ENCODE measurements around the gene USO1.
"Not testable (repeated sequence)": the region's sequence is repeated elsewhere in the genome, so short reads cannot be mapped to it uniquely, and the experiment has no call there.

USO1 gene

DNA sequence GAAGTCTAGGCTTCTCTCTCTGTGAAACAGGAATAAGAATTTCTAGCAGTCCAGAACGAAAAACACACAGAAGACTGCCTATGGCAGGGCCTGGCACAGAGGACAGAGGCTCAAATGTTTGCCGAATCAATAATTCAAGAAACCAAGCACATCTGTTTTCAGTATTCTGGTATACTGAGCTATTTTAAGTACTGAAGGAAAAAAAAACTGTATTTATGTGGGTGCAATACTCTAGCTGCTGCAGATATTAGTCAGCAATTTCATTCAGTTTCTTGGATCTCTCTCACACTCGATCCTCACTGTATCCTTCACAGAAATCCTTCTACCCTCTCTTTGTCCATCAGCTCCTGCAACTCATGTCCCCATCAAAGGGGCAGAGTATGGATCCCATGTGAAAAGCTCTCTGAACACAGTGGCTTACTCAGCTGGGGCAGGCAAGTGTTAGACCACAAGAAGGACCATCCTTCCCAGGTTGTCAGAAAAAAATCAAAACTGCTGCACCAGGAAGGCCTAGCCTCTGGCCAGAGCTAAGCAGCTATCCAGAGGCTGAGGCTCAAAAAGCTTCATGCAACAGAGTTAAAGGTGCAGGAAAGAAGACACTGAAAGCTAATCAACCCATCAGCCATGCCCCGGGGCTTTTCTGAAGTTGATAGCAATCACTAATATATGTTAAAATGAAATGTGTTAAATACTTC, 9.1 kb upstream of the USO1 start:
- DNase-seq, result no peak

DNA sequence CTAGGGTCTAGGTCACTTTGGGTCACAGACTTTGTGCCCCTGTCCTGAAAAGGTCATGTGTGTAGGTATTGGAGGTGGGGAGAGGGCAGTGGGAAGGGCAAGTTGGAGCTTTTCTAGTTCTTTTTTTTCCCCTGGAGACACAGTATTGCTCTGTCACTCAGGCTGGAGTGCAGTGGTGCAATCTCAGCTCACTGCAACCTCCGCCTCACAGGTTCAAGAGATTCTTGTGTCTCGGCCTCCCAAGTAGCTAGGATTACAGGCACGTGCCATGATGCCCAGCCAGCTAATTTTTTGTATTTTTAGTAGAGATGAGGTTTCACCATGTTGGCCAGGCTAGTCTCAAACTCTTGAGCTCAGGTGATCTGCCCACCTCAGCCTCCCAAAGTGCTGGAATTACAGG, 8.3 kb upstream of the USO1 start:
- DNase-seq, result not testable (repeated sequence)

DNA sequence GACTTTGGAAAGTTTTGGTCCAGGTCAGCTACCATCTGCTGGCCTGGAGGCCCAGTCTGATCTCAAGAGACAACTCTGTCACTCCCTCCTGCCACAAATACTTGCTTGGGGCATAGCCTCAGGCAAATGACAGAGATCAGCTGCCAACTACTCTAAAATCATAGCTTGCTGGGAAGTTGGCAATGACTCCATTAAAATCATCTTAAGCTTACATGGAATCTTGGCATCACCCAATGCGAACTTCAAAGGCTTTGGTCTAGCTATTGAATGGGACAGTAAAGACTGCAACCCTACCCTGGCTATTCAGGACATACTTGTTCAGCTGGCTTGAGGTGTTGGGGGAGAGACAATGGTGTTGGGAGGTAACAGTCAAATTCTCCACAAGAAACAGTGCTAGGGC, 7.0 kb upstream of the USO1 start:
- no peak for DNase-seq

DNA sequence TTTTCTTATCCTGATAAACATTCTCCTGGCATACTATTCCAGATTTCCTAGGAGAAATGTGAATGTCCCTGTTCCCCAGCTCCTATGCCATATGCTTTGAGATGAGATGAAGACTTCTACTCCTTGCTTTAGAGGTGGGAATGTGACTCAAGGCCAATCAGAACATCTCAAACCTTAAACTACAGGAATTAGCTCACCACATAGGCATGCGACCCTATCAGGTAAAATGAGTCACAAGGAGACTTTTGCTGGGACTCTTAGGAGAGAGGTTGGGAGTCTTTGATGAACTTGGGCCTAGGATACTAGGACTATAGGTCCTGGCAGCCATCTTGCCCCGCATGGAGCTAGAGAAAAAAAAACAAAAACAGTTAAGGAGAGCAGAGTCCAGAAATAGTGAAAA, 5.8 kb upstream of the USO1 start:
- no peak for DNase-seq

DNA sequence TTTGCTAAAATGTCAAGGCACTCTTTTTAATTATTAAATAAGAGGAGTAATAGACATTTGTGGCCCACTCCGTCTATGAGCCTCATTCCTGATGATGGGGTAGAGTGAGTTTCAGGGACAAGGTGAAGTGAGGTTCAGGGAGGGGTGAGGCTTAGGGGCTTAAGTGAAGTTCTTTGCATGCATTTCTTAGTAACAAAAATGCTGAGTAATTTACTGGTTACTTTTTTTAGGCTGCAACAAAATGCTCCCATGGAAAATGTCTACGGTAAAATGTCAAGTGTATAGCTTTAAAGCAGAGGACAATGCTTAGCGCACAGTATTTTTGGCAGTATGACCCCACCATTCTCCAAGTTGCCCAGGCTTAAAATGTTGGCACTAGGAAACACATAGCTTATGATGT, 2.0 kb upstream of the USO1 start:
- no peak for DNase-seq

DNA sequence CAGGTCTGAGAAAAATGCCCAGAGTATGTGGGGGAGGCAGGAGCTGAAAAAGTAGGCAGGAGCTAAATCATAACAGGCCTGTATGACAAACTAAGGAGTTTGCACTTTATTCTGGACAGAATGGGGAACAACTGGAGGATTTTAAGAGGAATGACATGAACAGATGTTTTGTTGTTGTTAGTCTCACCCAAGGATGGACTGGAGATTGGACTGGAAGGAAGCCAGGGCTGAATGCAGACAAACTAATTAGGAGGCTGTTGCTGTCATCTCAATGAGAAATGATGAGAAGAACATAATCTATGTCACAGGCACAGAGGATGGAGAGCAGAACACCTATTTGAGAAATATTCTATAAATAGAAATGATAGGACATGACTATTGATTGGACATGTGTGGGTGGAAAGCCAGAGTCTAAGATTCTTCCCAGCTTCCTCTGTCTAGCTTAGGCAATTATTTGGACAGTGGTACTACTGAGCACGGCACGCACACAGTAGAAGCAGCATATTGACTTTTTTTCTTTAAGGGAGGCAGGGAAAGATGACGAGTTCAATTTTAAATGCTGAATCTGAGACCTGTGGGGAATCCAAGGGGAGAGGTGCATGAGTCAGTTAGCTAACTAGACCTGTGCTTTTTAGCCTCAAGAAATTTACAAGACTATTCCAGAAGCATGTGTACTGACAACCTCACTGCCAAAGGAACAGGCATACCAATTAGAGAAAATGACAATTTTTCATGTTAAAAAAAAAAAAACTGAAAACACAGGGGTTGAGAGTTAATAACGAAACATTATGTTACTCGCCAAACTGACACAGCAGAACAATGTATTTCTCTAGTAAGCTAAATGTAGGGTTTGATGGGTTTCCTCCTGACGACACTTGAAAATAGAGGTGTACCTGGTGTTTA, 963 bp upstream of the USO1 start:
- DNase-seq, result no peak

DNA sequence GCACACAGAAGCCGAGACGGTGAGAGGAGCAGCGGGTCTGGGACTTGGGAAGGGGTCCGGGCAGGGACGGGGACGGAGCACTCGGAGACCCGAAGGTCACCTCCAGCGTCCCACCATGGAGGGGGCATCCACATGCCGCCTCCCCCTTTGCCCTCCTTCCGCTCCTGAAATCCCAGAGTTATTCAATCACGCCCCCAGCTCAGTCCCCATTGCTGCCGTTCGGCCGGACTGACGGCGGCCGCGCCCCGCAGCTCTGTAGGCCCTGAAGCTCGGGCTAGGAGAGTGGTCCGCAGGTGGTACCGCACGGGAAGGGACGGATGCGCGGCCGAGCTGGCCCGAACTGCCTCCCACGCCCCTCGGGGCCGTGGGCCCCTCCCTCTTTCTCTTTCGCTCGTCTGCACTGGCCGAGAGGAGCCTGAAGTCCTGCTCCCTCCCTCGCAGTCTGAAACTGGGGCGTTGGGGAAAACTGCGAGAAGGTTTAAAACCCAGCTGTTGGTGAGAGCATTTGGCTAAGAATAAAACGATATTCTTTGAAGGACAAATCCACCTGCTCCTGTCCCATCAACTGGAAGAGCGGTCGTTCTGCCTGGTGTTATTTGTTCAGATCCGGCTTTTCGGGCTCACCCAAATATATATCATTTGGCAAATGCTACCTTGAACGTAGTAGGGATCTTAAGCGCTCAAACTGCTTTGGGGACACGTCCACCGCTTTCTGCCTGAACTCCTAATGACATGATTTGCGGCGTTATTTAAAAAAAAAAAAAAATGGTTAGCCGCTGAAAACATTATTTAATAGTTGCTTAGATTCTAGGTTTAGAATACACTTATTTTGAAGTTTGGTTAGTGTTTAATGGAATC, 719 bp downstream of the USO1 start:
- no peak for DNase-seq

DNA sequence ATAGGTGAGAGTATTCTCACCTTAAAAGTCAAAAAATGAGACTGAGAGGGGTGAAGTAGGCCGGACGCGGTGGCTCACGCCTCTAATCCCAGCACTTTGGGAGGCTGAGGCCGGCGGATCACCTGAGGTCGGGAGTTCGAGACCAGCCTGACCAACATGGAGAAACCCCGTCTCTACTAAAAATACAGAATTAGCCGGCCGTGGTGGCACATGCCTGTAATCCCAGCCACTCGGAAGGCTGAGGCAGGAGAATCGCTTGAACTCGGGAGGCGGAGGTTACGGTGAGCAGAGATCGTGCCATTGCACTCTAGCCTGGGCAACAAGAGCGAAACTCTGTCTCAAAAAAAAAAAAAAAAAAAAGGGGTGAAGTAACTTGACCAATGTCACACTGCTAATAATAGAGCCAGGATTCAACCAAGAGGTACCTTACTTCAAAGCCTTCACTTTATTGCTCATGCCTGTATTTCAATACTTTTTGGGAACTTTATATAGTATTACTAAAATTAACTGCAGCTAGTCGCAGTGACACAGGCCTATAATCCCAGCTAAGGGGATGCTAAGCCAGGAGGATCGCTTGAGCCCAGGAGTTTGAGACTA, 1.7 kb downstream of the USO1 start:
- DNase-seq, result not testable (repeated sequence)

DNA sequence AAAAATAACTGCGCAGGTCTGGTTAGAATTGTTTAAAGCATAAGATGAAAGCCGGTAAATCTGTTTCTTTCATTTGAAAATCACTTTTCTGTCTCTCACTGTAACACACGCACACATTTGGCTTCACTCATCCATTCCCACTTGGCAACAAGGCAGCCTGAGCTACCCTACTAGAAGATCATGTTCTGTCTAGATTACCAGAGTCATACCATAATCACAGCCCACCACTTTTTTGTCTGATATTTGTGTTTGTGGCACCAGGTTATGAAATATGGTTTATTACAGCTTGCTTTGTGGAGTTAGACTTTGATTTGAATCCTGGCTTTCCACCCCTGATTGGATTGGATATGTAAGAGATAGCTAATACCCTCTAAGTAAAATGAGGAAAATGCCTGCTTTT, 2.2 kb downstream of the USO1 start:
- no peak for DNase-seq

DNA sequence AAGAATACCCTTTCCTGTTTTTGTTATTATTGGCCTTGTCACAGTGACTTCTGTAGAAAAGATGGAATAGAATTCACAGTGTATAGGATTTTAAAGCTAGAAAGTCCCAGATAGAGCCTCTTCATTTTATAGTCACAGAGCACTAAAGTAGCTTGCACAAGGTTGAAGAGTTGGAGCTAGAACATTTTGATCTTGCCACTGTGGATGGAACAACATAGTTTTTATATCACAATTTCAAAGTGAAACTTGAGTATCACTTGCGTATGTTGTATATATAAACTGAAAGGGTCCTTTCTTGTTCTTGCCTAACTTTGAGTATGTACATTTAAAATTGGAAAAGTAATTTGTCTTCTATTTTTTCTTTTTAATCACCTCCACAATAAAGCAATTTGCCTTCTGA, 2.7 kb downstream of the USO1 start:
- DNase-seq, result no peak

DNA sequence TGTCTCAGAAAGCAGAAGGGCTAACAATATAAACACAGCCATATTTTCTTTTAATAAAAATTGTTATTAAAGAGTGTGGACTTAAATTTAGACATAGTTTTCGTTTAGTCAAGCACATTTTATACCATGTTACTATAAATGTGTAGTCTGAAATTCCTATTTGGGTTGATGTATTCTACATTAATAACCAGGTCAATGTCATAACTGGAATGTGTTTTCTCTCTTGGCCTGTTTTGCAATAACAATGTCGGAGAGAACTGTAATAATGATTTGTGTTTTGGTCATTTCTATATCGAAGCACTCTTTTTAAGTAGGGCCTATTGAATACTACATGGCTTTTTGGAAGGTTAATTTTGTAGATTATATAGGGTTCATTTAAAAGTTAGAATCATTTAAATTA, 5.5 kb downstream of the USO1 start:
- no peak for DNase-seq

DNA sequence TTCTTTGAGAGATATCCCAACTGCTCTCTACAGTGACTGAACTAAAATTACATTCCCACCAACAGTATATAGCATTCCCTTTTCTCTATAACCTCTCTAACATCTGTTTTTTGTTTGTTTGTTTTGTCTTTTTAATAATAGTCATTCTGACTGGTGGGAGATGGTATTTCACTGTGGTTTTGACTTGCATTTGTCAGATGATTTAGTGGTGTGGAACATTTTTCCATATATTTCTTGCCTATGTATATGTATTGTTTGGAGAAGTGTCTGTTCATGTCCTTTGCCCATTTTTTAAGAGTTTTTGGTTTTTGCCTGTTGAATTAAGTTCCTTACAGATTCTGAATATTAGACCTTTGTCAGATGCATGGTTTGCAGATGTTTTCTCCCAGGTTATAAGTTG, 9.0 kb downstream of the USO1 start:
- no peak for DNase-seq

DNA sequence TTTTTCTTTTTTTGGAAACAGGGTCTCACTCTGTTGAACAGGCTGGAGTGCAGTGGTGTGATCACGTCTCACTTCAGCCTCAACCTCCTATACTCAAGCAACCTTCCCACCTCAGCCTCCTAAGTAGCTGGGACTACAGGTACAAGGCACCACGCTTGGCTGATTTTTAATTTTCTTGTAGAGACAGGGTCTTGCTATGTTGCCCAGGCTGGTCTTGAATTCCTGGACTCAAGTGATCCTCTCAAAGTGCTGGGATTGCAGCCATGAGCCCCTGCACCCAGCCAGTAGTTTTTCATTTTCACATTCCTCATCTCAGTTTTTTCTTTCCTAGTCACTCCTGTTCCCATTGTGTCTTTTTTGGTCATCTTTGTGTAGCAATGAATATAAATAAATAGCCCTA, 11.1 kb downstream of the USO1 start:
- DNase-seq, result no peak

DNA sequence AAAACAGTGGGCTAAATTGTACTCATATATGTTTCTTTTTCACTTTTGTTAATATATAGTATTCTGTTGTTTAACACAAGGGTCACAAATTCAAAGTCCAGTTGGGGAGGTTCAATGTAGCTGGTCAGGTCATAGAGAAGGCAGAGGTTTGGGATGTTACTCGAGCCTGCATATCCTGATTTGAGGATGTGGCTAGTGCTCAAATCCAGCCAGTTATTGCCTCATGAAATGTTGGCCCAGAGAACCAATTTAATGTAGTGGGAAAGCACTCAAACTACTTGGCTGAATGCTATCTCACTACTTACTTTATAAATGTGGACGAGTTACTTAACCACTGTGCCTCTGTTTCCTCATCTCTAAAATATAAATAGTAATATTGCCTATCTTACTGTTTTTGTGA, 12.5 kb downstream of the USO1 start:
- DNase-seq, result no peak

DNA sequence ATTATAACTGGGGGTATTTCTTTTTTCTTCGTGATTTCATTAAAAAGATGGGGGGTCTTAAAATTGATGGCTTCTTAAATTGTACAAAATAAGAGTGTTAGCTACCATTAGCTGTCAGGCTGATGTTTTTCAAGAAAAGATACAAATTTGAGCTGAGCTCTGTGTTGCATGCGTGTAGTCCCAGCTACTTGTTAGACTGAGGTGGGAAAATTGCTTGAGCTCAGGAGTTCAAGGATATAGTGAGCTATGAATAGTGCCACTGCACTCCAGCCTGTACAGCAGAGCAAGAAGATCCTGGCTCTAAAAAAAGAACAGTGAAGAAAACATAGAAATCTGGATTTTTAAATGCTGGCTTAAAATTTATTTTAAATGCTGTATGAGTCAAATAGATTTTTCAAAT, 13.0 kb downstream of the USO1 start:
- no peak for DNase-seq

DNA sequence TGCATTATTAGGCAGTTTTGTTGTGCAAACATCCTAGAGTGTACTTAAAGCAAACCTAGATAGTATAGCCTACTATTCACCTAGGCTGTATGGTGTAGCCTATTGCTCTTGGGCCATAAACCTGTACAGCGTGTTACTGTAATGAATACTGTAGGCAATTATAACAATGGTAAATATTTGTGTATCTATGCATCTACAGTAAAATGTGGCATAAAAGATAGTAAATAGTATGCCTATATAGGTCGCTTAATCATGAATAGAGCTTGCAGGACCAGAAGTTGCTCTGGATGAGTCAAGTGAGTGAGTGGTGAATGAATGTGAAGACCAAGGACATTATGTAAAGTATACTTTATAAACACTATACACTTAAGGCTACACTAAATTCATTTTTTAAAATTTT, 16.6 kb downstream of the USO1 start:
- DNase-seq, result no peak

DNA sequence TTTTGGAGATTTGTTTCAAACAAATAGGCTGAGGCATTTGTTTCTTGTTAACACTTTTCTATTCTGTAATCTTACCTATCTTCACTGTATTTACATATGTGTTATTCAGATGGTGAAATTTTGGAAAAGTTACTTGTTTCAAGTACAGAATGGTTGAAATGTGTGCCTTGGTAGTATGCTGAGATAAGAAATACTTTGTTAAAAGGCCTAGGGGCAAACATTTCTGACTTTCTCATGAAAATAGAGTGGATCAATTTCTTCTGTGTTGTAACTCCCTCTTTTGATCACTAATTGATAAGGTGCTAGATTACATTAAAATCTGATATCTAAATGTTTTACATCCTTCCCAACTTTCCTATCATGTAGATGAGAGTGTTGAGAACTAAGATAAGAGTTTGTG, 18.1 kb downstream of the USO1 start:
- DNase-seq, result no peak

DNA sequence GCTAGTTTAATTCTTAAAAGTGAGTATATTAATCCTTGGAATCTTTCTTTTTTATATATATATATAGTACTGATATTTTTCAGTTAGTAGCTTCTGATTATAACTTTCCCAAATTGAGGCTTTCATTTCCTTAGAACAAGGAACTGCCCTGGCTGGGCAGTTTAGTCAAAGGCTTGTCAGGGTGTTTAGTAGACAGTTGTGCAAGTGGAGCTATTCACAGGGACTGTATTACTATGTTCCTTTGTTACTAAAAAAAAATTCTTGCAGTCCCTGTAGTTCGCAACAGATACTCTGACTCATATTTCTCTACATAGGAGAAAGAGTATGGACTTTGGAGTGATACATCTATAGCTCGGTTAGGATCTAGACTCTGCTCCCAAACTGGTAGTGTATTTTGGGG, 20.8 kb downstream of the USO1 start:
- DNase-seq, result no peak

DNA sequence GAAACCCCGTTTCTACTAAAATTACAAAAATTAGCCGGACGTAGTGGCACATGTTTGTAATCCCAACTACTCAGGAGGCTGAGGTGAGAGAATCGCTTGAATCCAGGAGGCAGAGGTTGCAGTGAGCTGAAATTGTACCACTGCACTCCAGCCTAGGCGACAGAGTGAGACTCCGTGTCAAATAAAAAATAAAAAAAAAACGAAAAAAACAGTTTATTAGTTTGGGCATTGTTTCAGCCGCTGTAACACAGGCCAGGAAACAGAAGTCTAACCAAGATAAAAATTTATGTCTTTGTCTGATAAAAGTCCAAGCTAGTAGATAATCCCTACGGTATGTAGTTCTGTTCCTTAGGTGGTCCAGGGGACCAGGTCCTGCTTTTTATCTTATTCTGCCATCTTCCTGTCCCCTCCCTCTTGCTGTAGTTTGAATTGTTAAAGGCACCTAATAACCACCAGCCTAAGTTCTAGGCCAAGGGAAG, 21.4 kb downstream of the USO1 start:
- no peak for DNase-seq

DNA sequence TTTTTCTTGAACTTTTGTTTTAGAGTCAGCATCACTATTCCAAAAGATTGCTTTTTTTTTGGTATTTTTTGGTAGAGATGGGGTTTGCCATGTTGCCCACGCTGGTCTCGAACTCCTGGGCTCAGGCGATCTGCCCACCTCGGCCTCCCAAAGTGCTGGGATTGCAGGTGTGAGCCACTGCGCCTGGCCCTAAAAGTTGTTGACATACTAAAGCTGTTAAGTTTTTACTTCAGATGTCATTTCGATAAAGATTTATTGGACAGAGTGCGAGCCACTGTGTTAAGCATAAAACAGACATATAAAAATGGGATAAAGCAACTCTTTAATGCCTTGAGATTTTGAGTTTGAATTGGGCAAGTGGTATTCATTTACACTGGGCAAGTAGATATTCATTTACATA, 28.3 kb downstream of the USO1 start:
- no peak for DNase-seq

DNA sequence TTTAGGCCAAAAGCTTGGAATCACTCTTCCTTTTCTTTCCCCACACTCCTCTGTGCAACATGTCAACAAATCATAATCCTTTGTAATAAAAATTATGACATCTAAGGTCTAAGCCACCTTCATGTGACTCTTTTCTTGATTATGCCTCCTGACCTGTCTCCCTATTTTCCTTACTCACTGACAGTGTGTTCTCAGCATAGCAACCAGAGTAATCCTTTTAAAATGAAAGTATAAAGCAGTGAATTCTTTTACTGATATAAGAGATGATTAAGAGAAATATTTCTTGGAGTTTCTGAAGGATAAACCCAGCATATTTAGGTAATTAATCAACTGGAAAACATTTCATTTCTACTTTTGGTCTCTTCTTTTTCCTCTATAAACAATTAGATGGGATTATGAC, 44.7 kb downstream of the USO1 start:
- no peak for DNase-seq

DNA sequence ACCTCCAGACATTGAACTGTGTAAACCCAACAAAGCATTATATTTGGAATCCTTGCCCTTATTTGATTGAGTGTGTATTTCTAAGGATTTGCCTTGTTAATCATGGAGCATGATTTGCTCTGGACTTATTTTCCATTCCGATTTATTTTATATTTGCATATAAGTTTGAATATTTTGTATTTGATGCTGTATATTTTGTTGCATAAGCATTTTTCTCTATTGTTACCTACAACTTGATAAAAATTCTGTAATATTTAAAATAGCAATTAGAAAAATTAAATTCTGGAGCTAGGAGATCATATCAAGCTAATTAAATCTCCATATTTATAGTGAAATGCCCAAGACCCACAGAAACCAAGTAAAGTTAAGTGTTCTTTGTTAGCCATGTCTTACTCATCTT, 47.2 kb downstream of the USO1 start:
- no peak for DNase-seq

DNA sequence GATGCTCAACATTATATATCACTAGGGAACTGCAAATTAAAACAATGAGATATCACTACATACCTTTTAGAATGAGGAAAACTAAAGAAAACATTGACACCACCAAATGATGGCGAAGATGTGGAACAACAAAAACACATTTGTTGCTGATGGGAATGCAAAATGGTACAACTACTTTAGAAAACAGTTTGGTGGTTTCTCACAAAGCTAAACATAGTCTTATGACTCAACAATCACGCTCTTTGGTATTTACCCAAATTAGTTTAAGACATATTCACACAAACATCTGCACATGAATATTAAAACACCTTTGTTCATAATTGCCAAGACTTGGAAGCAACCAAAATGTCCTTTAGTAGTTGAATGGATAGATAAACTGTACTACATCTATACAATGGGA, 53.2 kb downstream of the USO1 start:
- DNase-seq, result no peak

Measured in activated T-cell treated with anti-CD3 and anti-CD28 coated beads, Interleukin-2, amount 50 U/mL, for 1 hour (primary cell).